Measurements from ENCODE around the gene PACRG. TPM values are rescaled to one million over a fixed set of nuclear protein-coding genes. Genes with fewer than 3 reads are reported as not detected.
A peak's percentile ranks its signal among the peaks of the same experiment; 100 is the strongest.

PACRG gene
- total and polyA plus RNA-seq, 2 of the 13 experiments (the other 11 are each of a cell fraction or from before 2014, with no cell fraction given) = 0.13 TPM; not detected in 1

GRCh38 chr6:162819284-162819683, 91.5 kb downstream of the PACRG start:
- Histone ChIP-seq H3K79me2 (ENCODE audit: insufficient read depth, low read length) (no peaks in the 10 kb centered on the region), H3K4me2 (ENCODE audit: low read depth, low read length) (no peak overlapping the region), H3K27me3 (ENCODE audit: control insufficient read depth in 1 of 2, insufficient read depth in 2 of 2, low read length in 2 of 2) (no peaks in the 10 kb centered on the region), H4K20me1 (ENCODE audit: insufficient read depth, low read length) (no peaks in the 10 kb centered on the region), H3K9me3 (ENCODE audit: low read length) (peaks cover 13% of the 10 kb centered on the region; the same call in 1 of the 2 replicates), H2AFZ (ENCODE audit: low read length) (no peak overlapping the region), H3K36me3 (replicated peaks in 1 of 2; ENCODE audit: control insufficient read depth in 1 of 2, insufficient read depth in 2 of 2, low read length in 2 of 2) (no peaks in the 10 kb centered on the region), H3K4me3 (replicated peaks in 1 of 3; ENCODE audit: insufficient read depth in 1 of 3, low read depth in 2 of 3, low read length in 3 of 3) (no peak overlapping the region), H3K27ac (ENCODE audit: extremely low read length, insufficient read depth, low read length) (no peak overlapping the region), H3K9ac (ENCODE audit: insufficient read depth, low read depth, low read length) (no peak overlapping the region), H3K4me1 (ENCODE audit: insufficient read depth, low read length) (no peaks in the 10 kb centered on the region)
- 2% methylated on average over 2 of the region's 2 CpGs for WGBS (ENCODE audit: low lambda C conversion rate)
- FAIRE-seq = no peak
- ATAC-seq = no peak
- DNase-seq (ENCODE audit: low spot score) = no peak
- in situ Hi-C loops (cut with HindIII; ENCODE audit: extremely low pct_ligation_motif_present, low pct_unique_long_range_greater_than_20kb) (no loop called here), intact Hi-C loops (cut with micrococcal nuclease; ENCODE audit: unreplicated experiment) (no loop called here)
- no TSS peak for BruUV-seq (replicated peaks)
- ChIA-PET POLR2A (no interaction called here), CTCF (ENCODE audit: low intra/inter-chr PET ratio, low total read pairs) (no interaction called here)
- TF ChIP-seq PLSCR1 (CRISPR knock-in tag; IDR thresholded peaks at IDR 0.05; ENCODE audit: borderline replicate concordance) (no peak), MAFK (conservative IDR thresholded peaks at IDR 0.05 in 1 of 2, IDR thresholded peaks at IDR 0.05 in 1 of 2; ENCODE audit: low read length in 2 of 2) (peak; percentile 66 to 79), MAFF (IDR thresholded peaks at IDR 0.05; ENCODE audit: low read depth, low read length) (peak; percentile 70)

GRCh38 chr6:162821102-162821501, 93.3 kb downstream of the PACRG start:
- intact Hi-C loops (cut with micrococcal nuclease; ENCODE audit: unreplicated experiment) = no loop called here
- no peak overlapping the region for H3K9ac ChIP-seq (ENCODE audit: insufficient read depth, low read depth, low read length)
- H3K4me2 ChIP-seq (ENCODE audit: low read depth, low read length) = no peak overlapping the region
- H3K9me3 ChIP-seq (ENCODE audit: low read length) = peaks cover 13% of the 10 kb centered on the region
- ATAC-seq = no peak
- no peak overlapping the region for H3K4me3 ChIP-seq (replicated peaks in 1 of 3; ENCODE audit: insufficient read depth in 1 of 3, low read depth in 2 of 3, low read length in 3 of 3)
- no peaks in the 10 kb centered on the region for H3K27me3 ChIP-seq (ENCODE audit: control insufficient read depth in 1 of 2, insufficient read depth in 2 of 2, low read length in 2 of 2)
- no TSS peak for BruUV-seq (replicated peaks)
- no peaks in the 10 kb centered on the region for H3K4me1 ChIP-seq (ENCODE audit: insufficient read depth, low read length)
- no peak for FAIRE-seq
- H2AFZ ChIP-seq (ENCODE audit: low read length) = no peak overlapping the region
- DNase-seq (ENCODE audit: low spot score) = no peak
- in situ Hi-C loops (cut with HindIII; ENCODE audit: extremely low pct_ligation_motif_present, low pct_unique_long_range_greater_than_20kb) = no loop called here
- POLR2A ChIA-PET = no interaction called here
- H3K36me3 ChIP-seq (replicated peaks in 1 of 2; ENCODE audit: control insufficient read depth in 1 of 2, insufficient read depth in 2 of 2, low read length in 2 of 2) = no peaks in the 10 kb centered on the region
- CTCF ChIA-PET (ENCODE audit: low intra/inter-chr PET ratio, low total read pairs) = no interaction called here
- H3K79me2 ChIP-seq (ENCODE audit: insufficient read depth, low read length) = no peaks in the 10 kb centered on the region
- H4K20me1 ChIP-seq (ENCODE audit: insufficient read depth, low read length) = no peaks in the 10 kb centered on the region
- TF ChIP-seq U2AF1 (optimal IDR thresholded peaks at IDR 0.05; ENCODE audit: low read depth, low read length) (no peak), CREB1 (IDR thresholded peaks at IDR 0.05) (no peak), CREB1 (CRISPR knock-in tag; IDR thresholded peaks at IDR 0.05) (no peak), PCBP1 (IDR thresholded peaks at IDR 0.05; ENCODE audit: borderline replicate concordance, low read depth, low read length) (no peak), EP300 (IDR thresholded peaks at IDR 0.05; ENCODE audit: low read depth in 2 of 2, low read length in 2 of 2) (no peak), EP300 (CRISPR knock-in tag; IDR thresholded peaks at IDR 0.05; ENCODE audit: borderline replicate concordance) (no peak), ZMYM3 (CRISPR knock-in tag; IDR thresholded peaks at IDR 0.05) (no peak), NRL (CRISPR knock-in tag; IDR thresholded peaks at IDR 0.05; ENCODE audit: borderline replicate concordance) (no peak)
- TF ChIP-seq, protein P1, sequence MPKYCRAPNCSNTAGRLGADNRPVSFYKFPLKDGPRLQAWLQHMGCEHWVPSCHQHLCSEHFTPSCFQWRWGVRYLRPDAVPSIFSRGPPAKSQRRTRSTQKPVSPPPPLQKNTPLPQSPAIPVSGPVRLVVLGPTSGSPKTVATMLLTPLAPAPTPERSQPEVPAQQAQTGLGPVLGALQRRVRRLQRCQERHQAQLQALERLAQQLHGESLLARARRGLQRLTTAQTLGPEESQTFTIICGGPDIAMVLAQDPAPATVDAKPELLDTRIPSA (CRISPR knock-in tag; IDR thresholded peaks at IDR 0.05; ENCODE audit: borderline replicate concordance) = no peak
- TF ChIP-seq, protein P2, sequence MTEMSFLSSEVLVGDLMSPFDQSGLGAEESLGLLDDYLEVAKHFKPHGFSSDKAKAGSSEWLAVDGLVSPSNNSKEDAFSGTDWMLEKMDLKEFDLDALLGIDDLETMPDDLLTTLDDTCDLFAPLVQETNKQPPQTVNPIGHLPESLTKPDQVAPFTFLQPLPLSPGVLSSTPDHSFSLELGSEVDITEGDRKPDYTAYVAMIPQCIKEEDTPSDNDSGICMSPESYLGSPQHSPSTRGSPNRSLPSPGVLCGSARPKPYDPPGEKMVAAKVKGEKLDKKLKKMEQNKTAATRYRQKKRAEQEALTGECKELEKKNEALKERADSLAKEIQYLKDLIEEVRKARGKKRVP (CRISPR knock-in tag; IDR thresholded peaks at IDR 0.05) = no peak
- WGBS (ENCODE audit: low lambda C conversion rate) = 28% methylated on average over 3 of the region's 3 CpGs
- H3K27ac ChIP-seq (ENCODE audit: extremely low read length, insufficient read depth, low read length) = no peak overlapping the region
